ENCODE measurements around the gene DCLK2.

Gene DCLK2

DNA sequence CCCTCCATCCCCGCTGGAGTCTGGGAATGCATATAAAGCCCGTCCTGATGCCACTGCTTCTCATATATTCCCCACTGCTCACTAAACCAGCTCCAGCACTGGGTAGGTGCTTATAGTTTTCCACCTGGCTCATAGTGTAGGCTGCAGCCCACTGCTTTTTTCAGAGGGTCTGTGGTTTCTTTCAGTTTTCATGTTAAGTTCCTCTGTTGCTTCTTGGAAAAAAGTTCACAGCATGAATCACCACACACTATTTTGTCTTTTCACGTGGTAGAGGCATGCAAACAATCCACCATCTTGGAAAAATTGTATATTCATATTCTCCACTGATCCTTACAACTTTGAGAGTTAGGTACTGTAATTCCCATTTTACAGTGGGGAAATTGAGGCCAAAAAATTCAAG is 39.4 kb downstream of the DCLK2 start:
- no peak for DNase-seq (ENCODE audit: low spot score)

DNA sequence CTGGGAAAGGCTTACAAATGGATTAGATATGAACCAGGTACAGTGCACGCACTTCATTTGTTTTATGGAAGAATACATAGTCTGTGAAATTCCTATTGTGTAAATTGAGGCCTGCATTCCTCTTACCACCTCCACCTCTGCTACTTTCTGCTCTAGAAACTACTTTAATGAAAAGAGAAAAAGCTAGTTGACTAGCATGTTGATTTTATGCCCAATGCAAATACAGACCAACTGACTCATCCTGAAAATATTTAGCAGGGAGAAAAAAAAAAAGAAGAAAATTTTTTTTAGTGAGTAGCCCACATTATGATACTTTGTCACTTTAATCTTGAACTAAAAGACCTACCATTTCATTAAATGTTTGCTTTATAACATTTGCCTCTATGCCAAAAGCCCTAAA is 41.2 kb downstream of the DCLK2 start:
- no peak for DNase-seq (ENCODE audit: low spot score)

DNA sequence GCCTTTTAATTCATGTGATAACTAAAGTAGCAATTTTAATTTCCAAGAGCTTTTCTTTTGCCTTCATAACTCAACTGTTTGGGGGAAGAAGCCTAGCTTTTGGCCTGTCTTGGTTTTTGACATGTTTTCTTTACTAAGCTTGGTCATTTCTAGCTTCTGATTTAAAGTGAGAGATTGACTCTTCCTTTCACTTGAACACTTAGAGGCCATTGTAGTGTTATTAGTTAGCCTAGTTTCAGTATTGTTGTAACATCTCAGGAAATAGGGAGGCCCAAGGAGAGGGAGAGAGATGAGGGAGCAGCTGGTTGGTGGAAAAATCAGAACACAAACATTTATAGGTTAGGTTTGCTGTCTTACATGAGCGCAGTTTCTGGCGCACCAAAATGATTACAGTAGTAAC is 44.8 kb downstream of the DCLK2 start:
- DNase-seq (ENCODE audit: low spot score) = no peak

DNA sequence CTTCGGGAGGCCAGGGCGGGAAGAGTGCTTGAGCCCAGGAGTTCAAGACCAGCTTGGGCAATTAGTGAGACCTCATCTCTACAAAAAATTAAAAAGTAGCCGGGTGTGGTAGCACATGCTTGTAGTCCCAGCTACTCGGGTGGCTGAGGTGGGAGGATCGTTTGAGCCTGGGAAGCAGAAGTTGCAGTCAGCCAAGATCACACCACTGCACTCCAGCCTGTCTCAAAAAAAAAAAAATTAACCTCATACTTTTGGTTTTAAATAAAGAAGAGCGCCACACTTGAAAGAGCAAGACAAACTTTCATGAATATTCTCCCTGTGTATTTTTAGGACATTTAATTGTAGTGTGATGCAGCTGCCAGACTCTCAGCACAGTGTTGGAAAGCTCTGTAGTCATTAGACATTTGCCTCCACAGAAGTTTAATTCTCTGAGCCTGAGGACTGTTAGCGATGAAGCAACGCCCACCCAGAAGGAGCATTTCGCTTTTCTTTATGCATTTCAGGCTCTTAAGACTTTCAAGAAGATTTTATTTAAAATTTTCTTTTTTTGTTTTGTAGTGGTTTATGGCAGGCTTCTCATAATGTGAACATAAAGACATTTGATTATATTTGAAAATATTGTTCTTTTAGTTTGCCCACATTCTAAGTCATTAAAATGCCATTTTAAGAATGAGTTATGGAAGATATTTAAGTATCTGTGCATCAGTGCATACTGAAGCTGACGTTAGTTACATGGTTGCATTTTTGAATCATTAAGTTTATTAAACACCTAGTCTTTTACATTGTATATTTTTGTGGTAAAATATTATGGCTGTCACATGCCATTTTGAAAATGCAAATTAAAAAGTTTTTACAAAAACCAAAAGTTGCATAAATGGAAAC is 45.8 kb downstream of the DCLK2 start:
- DNase-seq (ENCODE audit: low spot score) = no peak

DNA sequence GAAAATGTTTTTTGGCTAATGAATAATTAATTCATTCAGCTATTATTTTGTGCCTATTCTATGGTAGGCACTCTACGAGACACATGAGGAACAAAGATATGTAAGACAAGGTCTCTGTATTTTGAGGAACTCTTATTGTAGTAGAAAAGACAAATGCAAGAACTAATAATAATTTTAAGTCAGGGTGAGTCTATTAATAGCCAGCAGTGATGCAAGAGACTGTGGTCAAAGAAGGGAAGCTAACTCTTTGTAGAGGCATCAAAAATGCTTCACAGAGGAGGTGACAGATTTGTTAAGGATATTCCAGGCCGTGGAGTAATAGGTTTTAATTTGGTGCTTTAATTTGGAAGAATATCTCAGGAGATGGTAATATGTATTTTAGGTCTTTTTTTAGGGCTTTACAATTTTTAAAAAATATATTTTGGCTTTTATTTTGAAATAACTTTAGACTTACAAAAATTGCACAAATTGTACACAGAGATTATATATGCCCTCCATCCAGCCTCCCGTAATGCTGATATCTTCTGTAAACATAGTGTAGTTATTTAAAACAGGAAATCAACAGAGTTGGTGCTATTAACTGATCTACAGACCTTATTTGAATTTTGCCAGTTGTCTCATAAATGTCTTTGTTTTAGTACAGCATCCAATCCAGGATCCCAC is 48.1 kb downstream of the DCLK2 start:
- no peak for DNase-seq (ENCODE audit: low spot score)

DNA sequence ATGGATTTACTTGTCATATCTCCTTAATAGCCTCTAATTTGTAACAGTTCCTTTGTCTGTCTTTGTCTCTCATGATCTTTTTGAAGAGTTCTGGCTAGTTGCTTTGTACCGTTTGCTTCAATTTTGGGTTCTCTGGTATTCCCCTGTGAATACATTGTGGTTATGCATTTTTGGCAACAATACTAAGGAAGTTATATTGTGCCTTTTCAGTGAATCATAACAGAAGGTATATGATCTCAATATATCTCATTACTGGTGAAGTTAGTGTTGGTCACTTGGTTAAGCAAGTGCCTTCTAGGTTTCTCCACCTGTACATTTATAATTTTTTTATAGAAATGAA is 48.6 kb downstream of the DCLK2 start:
- no peak for DNase-seq (ENCODE audit: low spot score)

DNA sequence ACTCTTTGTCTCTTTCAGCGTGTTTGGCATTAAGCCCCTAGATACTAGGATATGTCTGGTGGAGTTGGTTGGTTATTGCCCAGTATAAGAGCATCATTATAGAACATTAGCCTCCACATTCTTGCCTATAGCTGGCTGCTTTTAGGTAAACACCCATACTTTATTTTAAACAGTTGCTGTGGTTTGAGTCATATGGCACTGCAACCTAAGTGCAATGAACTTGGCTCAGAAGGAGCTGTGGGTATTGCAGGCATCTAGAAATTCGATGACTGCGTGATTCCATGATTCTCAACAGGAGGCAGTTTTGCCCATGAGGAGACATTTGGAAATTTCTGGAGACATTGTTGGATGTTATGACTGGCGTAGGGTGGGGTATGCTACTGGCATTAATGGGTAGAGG is 49.5 kb downstream of the DCLK2 start:
- no peak for DNase-seq (ENCODE audit: low spot score)

DNA sequence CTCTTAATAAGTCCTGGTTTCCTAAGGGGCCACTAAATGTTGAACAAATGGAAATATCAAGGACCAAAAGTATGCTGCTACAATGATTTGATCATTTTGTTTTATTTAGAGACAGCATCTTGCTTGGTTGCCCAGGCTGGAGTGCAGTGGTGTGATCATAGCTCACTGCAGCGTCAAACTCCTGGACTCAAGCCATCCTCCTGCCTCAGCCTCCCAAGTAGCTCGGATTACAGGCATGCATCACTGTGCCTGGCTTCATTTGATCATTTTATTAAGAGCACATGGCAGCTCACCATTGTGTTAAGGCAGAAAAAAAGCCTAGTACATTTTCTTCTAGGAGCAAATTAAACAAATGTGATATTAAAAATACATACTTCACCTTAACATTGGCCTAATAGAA is 52.7 kb downstream of the DCLK2 start:
- no peak for DNase-seq (ENCODE audit: low spot score)

DNA sequence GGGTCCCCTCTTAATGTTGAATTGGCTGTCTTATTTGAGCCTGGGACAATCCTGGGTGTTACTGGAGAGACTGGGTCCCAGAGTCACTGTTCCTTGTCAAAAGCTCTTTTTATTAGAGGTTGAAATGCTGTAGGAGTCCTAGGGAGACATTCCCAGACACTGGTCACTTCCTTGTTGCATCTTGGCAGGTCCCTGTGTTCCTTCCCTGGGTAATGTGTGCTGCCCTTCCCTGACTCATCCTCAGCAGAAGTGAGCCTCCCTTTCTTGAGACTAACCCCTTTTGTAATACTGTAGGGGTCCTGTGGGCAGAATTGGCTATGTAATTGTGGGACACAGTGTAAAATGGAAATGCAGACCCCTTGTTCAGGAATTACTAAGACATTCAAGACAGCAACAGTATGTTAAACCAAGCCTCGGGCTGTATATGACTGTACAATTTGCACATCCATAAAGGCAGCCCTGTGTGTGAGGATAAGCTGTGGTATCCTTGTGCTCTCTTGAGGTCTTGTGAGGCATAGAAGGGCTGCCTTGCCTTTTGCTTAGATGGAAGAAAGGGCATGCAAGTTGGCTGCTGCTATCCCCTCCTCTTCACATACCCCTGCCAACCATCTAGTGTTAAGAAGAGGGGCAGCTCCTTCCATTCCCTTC is 53.5 kb downstream of the DCLK2 start:
- DNase-seq (ENCODE audit: low spot score) = no peak

DNA sequence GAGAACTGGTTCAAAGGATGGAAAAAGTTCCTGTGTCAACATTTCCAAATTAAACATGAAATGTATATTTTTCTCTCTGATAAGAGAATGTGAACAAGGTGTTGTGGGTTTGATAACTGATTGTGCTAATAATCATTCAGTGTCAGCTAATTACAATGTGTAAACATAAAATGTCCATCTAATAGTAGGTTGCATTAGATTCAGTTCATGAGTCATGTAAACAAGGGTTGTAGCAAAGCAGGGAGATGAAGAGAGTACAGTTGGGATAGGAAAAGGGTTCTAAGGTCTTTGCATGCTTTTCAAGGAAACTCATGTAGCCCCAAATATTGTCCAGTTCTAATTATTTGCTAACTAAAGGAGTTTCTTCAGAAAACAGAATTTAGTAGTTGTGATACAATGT is 55.4 kb downstream of the DCLK2 start:
- DNase-seq (ENCODE audit: low spot score) = no peak

DNA sequence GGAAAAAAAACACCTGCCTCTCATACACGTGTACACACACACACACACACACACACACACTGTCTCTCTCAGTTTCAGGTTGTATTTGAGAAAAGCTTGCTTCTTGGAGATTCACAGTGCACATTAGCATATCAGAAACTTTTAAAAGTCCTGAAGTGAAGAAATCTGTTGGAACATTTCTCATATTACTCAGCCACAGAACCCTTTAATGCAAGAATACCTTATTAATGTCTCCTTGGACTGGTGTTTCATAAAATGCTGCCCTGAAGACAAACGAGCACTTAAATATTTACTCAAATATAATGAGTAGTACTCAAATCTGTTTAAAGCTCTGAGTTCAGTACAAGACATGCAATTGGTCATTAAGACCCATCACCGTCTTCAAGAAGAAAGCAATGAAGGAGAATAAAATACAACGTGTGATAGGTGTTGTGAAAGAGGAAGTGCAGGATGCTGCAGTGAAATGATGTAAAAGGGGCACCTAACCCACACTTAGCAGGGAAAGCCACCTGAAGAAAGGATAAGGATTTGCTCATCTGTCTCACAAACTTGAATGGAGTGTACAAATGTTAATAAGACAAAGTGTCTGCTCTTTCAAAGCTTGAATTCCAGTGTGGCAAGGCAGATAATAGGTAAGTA is 57.0 kb downstream of the DCLK2 start:
- no peak for DNase-seq (ENCODE audit: low spot score)

DNA sequence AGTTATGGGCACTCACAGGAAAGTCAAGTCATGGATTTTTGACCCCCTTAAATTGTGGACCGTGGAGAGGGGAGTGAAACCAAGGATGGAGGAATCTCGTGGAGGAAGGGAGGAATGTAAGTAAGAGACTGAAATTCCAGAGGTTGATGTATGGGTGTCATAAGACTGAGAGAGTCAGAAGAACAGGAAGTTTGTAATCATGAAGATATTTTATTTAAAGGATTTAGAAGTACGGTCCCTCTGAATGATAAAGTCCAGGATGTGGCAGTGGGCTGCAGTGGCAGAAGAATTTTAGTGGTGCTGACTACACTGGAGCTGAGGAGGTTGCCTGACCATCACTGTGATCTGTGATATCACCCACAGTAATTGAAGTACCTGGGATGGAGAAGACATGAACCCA is 57.8 kb downstream of the DCLK2 start:
- DNase-seq (ENCODE audit: low spot score) = no peak

DNA sequence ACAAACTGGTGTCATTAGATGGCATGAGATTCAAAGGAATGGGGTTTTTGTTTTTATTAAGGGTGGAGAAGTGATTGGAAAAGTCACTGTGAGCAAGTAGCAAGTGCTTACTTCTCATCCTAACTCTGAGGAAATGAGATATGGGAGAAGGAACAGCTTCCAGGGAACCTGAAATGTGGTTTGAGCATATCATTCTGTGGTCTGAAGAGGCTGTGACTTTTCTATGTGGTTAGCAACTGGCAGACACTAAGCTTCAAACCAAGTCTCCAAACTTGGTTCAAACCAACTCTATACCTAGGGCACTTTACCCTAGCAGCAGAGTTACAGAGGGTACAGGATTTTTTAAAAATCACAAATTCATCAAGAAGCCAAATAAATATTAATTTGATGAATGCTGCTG is 58.2 kb downstream of the DCLK2 start:
- DNase-seq (ENCODE audit: low spot score) = no peak

DNA sequence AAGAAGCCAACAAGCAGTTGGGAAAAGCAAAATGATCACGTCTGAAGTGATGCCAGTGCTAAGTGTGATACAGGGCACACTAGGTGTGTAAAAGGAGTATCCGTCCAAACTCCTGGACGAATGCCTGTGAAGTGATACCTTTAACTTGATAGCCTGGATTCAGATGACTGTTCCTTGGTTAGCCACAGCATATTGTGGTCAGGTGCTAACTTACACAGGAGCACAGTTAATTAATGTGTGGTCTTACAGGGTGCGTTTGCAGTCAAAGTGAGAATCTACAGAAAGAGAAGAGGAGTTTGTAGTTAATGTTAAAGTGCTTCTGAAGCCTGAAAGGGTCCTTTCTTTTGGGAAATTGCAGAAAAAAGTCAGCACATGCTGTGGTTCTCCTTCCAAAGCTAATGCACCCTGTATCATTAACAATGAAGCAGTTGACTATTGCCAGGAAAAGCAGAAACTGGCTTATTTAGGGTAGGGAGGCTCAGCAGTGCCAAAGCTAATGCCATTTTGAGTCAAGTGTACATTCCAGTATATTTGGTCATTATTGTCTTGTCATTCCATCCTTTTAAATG is 61.1 kb downstream of the DCLK2 start:
- DNase-seq (ENCODE audit: low spot score) = no peak

DNA sequence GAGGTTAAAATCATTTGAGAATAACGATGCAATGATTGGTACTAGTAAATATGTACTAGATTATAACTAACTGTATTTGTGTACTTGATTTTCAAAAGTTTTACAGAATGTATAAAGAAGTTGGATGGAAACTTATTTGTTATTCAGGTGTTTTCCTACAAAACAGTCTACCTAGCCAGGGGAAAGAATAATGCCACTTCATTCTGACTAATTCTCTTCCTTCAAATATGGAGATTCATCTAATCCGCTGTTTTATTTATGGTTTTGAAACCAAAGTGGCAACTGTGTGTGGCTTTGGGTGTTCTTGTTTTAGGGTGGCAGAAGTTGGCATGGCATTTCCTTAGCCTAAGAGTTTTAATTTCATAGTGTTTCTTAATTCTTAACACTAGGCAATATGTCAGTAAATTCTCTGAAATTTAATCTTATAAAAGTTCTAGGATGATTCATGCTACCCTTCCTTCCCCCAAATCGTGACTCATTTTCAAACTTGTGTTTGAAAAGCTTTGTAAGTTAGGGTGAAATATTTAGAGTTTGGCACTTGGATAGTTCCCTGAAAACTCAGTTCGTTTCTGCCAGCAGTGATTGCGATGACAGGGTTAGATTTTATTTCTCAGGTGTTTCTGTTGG is 62.6 kb downstream of the DCLK2 start:
- DNase-seq (ENCODE audit: low spot score) = no peak

DNA sequence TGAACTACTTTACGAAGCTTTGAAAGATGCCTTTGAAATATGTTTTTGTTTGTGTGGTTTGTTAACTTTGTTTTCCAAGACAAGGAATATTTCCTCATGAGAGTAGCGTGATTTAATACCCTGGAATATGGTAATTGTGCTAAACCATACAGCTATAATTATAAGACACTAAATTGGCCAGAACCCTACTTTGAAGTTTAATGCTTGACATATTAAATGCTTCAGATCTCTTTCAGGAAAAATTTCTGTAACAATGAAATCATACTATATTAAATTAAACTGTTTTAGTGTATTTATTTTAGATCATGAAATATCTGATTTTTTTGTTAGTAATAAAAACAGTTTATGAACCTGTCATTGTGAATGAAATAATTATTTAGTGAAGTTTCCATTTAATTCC is 63.5 kb downstream of the DCLK2 start:
- no peak for DNase-seq (ENCODE audit: low spot score)

DNA sequence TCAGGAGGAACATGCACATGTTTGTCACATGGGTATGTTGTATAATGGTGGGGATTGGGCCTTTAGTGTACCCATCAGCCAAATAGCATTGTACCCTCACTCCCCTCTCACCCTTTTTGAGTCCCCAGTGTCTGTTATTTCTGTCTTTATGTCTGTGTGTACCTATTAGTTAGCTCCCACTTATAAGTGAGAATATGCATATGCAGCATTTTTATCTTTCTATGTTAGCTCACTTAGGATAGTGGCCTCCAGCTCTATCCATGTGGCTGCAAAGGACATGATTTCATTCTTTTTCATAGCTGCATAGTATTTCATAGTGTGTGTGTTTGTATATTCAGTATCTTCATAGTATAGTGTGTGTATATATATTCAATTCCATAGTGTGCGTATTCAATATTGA is 64.6 kb downstream of the DCLK2 start:
- no peak for DNase-seq (ENCODE audit: low spot score)

DNA sequence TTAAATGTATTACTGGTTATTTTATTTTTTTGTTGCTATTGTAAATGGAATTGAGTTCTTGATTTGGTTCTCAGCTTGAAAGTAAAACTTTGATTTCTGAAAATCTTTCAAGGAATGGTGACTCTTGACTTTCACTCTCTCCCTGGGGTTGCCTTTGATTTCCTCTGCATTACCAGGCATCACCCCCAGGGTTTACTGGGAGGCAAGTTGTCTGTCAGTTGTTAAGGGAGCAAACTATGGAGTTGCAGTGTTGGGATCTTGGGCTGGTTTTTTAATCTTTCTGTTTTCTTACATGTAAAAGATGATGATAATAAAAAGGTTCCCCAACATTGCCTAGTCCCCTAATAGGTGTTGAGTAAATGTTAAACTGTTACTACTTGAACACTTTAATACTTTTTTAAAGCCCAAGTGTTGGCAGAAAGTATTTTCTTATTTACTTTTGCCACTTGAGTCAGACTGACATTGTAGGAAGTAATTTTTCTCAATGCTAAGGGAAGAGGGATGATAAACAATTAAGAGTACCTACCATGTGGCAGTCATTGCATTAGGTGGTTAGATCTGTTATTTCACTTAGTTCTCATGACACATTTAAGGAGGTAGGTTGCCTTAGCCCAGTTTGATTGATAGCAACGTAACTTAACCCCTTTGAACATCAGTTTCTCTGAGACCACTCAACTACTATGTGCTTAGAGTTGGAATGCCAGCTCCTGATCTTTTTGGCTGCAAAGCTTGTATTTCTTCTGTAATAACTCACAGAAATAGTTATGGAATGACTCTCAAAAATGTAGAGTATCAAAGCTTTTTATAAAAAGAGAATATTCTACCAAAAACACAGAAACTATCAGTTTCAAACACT is 67.1 kb downstream of the DCLK2 start:
- peak; percentile 39 for DNase-seq (ENCODE audit: low spot score)

DNA sequence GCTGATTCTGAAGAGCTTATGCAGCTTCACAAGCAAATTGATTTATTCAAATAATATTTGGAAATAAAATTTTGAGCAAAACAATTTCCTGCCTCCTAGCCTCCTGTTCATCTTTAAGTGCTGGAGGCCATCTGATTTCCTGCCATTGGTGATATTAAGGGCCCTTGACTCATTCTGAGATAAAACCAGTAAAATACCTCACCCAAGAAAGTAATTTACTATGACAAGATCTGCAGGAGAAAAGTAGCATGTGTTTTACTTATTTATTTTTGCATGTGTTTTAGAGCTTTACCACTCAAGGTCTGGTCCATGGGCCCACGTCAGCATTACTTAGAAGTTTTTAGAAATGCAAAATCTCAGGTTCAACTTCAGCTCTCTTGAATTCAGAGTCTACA is 67.7 kb downstream of the DCLK2 start:
- no peak for DNase-seq (ENCODE audit: low spot score)

DNA sequence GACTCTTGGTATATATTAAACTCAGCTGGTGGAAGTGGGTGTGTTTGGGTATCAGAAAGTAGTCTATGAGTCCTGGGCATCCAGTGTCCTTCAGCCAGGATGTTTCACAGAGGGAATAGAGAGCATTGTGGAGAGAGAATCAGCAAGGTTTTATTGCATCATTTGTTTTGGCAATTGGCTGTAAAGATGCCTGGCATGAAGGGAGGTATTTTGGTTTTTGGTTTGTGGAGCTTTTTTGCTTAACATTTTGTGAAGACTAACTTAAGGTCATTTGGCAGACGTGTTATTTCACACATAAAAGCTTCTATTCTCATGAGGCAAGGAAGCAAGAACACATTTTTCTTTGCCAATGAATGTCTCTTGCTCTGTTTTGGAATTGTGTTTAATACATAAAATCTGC is 71.1 kb downstream of the DCLK2 start:
- DNase-seq (ENCODE audit: low spot score) = no peak

DNA sequence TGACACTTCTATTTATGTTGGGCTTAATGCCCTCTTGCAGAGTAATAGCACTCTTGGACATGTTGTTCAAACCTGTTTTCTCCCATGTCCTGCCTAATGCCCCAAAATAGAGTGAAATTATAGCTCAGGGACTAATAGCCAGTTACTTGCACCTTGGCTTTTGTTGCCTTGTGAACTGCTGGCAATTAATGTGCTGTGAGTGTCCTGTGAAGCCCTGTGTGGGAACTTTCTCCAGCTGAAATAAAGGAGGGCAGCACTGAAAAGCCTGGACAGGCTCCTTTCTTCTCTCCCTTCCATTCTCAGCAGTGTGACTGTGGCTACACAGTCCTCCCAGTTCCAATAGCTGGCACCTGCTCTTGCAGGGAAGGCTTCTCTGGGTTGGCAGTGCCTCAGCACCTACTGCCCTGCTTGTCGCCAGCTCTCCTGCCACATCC is 72.4 kb downstream of the DCLK2 start:
- no peak for DNase-seq (ENCODE audit: low spot score)
